GM12874 (cell line): ENCODE results near the gene APOBEC4.

Experiments used
- CTCF ChIP-seq: IDR thresholded peaks from 2 replicates; pipeline ENCODE4 v1.5.1; 2011; ENCODE audit warnings: low read depth, mild to moderate bottlenecking, control low read depth, low read length, moderate library complexity; ENCODE audit not compliant: insufficient read depth

Gene APOBEC4

GRCh38 chr1:183619781-183620180 lies 33.3 kb downstream of the APOBEC4 start:
- TF ChIP-seq CTCF, result no peak

GRCh38 chr1:183612407-183612806 lies 40.7 kb downstream of the APOBEC4 start:
- no peak for TF ChIP-seq CTCF

GRCh38 chr1:183611021-183611420 lies 42.1 kb downstream of the APOBEC4 start:
- no peak for TF ChIP-seq CTCF

- TF ChIP-seq CTCF, result no peak
Observed at GRCh38 chr1:183609759-183610452, 43.2 kb downstream of the APOBEC4 start.

GRCh38 chr1:183609313-183609712 lies 43.8 kb downstream of the APOBEC4 start:
- peak; percentile 63 for TF ChIP-seq CTCF

- TF ChIP-seq CTCF, result no peak
Observed at GRCh38 chr1:183607322-183607980, 45.7 kb downstream of the APOBEC4 start.

- TF ChIP-seq CTCF, result no peak
Observed at GRCh38 chr1:183605904-183606303, 47.2 kb downstream of the APOBEC4 start.
